Right renal cortex interstitium (tissue), 3 donors: ENCODE measurements around the gene GRID1. TPM values are rescaled to one million over a fixed set of nuclear protein-coding genes. Genes with fewer than 3 reads are reported as not detected.

Source experiments
- DNase-seq, 3 donors: peaks; one replicate each; pipeline ENCODE4 v3.0.0-alpha.2; 2013; ENCODE audit warnings: low read depth in 3 of 3, low spot score in 2 of 3
- polyA plus RNA-seq, 3 donors: library from polyadenylated mRNA; unstranded; fragments of 120-200 nt; gene quantifications; one replicate each; pipeline ENCODE4 v1.2.1, GENCODE V29; 2013; ENCODE audit not compliant: insufficient read length in 3 of 3

GRID1 gene
- polyA plus RNA-seq, 3 donors, result 1.6 to 1.8 (median 1.7) TPM

DNA sequence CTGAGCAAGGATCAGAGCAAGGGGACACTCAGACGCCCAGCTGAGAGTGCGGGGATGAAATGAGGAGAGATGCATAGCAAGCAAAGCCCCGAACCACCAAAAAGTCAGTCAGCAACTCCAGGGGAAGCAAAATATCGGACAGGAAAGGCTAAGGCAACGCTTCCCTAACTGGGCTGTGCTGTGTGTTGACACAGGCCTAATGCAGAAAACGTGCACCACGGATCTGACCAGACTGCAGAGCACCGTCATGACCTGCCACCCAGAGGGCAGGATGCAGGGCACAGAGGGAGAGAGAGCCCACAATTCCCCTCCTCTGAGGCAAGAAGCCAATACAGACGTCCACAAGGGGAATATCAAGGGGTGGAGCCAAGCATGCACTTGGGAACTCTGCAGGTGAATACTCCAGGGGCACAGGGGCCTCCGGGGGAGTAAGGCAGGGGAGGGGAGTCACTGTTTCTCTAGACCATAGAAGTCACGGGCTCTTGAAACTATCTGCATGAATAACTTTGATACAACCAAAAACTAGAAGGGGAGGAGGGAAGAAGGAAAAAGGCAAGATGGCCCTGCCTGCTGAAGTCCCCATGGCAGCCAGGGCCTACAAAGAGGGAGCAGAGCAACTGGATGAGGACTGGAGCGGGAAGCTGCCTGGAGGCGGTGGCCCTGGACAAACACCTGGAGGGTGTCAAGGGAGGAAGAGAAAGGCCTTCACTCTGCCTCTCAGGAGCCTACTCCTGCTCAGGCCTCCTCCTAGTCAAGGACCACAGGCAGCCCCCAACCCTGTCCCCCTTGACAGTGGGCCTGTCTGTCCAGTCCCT lies 26.2 kb downstream of the GRID1 start:
- no peak for DNase-seq

DNA sequence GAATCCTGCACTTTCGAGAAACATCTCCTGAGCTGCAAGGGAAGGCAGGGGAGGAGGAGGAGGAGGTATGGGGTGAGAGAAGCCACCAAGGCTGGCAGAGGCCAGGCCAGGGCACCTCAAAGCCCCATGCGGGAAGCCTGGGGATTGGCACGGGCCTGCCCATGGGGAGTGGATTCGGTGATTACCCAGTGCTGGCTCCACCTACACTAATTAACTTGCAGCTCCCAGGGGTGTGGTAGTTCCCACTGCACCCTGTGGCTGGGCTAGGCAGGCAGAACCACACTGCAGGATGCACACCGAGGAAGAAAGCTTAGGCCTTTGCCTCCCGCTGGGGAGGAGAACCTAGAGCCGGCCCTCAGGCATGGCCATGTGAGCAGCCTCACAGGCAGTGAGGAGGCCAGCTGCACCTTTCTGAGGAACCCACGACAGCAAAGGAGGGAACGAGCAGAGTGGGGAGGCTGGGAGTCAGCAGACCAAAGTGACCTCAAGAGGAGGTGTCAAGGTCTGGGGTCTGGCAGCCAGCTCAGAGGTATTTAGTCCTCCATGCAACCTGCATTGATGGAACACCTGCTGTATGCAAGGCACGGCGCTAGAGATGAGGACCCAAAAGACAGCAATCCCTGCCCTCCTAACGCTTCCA lies 27.2 kb downstream of the GRID1 start:
- no peak for DNase-seq

DNA sequence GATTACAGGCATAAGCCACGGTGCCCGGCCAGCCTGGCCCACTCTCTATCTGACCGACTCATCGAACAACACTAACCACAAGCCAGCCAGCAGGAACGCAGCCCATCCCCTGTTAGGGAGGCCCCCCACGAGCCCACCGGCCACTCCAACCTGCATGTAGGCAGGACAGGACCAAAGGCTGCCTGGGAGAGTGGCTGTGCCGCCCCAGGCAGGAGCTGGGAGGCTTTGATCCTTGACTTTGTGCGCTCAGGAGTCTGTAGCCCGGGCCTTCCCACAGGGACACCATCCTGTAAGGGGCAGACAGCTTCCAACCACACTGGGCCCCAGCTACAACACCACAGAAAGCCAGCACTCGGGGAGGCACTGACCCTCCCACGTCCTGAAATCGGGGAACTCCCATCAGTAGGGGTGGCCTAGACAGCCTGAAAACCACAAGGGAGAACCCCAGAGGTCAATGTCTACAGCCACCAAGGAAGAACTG lies 29.4 kb downstream of the GRID1 start:
- no peak for DNase-seq

DNA sequence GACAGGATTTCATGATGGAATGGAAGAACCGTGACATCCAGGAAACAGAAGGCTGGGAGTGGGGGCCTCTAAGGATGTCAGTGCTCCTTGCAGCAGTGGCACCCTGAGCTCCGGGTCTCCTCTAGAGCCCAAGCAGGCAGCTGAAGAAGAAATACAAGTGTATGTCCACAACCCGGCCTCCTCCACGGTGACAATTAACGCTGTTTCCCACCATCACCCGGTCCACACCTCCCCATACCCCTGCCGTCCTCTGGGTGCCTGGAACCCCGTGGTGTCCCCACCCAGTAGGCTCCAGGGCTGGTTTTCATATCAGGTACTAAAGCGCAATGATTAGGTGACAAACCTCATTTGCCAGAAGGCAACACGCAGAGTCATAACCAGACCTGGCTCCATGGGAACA lies 30.3 kb downstream of the GRID1 start:
- DNase-seq, result no peak

DNA sequence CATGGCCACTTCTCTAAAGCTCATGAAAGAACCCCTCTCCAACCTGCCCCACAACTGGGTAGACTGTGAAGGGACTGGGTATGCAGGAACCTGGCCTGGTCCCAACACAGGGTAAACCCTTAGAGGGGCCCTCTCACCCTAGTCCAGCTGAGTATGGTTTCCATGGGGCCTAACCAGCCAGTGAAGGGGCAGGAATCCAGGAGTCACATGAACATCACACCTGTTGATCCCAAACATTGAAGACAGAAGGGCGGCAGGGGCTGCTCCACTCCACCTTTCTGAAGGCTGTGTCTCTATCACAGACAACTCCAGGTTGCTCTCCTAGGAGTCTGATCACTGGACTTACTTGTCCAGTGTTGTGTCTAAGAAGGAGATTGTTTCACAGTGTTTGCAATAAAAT lies 30.8 kb downstream of the GRID1 start:
- no peak for DNase-seq

DNA sequence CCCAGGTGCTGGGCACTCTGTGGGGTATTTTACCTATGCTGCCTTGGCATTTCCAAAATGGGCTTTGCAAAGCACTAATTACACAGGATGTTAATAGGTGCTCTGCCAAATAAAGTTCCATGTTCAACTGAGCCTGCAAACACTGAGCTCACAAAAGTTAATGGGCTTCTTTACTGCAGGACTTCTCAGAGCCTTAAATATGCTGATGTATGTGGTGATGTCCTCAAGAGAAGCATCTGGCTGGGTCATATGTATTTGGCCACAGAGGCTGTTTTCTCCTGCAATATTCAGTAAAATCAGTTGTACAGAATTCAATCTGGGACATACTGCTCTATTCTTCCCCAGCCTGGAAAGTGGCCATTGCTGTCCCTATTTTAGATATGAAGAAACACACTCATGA lies 31.3 kb downstream of the GRID1 start:
- no peak for DNase-seq

DNA sequence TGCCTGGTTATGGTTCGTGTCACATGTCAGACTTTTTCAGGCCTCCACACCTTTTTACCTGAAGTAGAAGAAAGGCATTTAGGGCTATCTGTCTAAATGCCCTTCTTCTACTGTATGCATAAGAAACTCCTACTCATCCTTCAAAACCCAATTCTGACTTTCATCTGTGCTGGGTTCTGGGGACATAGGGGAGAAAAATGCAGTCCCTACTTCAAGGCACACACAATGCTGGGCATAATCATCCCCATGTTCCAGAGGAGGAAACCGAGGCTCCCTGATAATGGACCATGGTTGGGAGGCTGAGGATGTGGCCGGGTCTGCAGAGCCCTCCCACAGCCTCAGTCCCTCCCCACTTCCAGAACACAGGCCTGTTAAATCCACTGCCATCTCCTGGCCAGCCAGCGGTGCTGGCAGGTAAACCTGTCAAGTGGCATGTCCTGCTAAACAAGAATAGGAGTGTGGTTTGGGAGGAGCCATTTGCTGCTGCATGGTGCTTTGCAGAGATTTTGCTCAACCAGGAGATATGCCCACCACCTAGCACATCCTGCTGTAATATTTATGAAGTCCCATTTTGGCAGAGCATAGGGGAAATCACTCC lies 32.0 kb downstream of the GRID1 start:
- DNase-seq, result no peak

DNA sequence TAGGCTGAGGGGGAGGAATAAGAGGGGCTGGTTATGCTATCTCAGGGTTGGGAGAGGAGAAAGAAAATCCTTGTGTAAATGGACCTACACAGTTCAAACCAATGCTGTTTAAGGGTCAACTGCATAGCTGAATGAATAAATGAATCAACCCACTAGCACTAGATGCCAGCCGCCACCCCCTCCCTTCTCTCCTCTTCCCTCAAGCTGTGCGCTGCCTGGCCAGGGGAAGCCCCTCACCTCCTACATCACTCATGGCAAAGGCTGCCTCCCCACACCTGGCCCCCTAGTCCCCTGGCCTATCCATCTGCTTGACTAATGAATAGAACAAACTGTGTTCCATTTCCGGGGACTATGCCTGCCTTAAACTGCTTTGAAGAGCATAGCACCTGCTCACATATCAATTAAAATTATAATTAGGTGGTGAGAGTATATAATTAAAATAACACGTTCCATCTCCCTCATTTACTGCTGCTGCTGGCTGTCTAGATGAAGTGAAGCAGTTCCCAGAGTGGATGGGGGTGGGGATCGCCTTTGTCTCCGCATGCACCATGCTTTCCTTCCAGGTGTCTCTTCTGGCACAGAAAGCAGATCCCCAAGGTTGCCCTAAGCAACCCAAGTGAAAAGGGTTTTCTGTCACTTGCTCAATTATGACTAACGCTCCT lies 32.6 kb downstream of the GRID1 start:
- DNase-seq, result no peak

DNA sequence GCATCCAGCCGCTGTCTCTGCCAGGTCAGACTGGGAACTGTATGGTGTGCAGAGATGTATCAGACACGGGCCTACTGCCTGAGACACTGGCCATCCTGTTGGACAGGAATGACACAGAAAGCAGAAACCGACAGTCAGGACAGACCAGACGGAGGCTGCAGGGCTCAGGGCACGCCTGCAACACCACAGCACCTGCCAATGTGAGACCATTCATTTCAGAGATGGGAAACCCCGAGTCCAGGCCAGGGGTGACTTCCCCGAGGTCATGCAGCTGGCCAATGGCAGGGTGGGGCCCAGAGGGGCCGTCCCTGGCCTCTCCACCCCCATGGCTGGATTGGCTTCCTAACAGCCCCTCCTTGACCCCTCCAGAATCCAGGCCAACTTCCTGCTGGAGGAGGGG lies 34.7 kb downstream of the GRID1 start:
- DNase-seq, result no peak

DNA sequence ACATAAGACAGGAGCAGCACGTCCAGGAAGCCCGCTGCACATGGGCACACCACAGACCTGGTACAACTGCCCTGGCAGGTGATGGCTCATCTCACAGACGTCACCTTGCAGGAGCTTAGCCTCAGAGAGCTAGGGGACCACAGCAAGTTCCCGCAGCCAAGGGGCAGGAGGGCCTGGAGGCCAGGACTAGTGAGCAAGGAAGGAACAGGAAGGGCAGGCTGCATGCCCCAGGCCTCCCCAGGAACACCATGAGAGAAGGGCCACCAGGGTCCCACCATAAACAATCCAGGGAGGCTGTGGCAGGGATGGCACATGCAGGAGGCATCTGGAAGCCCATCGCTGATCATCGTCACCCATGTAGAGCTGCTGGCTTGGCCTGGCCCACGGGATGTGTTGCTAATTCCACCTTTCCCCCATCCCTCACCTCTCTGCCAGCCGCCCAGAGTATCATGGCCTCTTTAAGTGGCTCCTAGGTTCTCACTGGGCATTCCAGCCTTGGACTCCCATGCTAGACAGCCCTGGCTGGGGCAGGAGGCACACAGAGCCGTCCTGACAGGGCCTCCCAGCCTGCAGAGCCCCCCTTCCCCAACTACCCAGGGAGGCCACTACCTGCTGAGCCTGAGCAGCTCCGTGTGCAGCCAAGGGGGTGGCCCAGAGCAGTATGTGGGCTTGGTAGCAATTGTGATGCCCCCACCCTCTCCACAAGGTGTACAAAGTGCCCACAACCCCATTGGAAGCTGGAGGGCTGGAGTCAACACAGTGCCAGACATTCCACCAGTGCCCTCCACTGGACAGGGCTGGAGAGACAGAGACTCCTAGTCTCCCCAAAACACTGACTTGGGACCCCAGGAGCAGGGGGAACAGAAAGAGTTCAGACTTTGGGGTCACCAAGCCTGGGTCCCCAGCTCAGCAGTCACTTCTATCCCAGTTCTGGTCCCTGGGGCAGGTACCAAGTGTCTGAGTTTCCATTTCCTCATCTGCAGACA lies 35.5 kb downstream of the GRID1 start:
- no peak for DNase-seq

DNA sequence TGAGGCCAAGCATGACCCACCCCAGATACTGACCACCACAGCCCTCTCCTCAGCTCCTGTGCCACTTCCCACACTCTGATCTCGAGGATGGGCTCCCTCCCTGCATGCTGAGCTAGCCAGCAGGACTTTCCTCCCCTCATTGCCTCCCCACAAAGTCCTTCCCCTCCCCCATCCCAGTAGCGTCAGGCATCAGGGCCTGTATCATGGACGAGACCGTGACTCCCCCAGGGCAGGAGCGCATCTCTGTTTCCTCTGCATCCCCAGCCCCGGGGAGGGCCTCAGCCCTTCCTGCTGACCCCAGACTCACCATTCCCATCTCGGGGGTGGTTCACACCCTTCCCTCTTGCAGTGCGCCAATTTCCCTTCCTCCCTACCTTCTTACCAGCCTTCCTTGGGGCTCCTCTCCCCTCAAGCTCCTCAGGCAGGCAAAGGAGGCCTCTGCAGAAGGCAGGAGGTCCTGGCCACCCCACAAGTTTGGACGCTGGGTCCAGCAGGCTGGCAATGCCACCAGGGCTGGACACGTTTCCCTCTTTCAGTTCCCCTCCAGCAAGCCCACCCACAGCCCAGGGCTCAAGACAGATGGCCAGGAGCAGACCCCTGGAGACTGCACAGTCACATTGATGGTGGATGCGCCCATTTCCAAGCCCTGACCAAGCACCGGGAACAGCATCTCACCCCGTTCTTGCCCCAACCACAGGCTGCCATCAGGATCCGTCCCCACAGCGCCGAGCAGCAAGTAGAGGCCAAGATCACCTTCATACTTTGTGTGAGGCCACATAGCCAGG lies 36.5 kb downstream of the GRID1 start:
- no peak for DNase-seq

DNA sequence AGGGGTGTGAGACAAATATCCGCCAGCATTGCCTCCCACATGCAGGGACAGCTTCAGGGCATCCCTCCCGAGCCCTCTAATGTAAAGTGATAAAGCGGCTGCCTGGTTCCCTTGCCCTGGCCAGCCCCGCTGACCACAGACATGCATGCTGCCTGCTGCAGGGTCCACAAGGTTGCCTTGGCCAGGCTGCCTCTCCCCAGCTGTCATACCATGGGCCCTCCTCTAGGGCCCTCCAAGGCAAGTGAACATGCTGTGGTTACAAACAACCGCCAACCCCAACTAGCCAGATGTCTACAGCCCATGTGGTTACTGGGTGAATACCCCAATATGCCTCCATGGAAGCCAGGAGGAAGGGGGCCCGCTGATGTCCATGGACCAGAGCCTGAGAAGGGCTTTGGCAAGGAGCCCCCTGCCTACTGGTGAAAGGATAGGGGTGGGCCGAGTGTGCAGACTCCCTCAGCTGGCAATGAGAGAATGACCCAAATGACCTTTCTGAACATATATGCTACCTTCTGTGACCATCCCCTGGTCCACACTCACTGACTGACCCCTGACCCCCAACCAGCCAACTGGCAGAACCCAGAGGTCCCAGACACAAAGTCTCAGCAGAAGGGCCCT lies 37.4 kb downstream of the GRID1 start:
- DNase-seq, result no peak

DNA sequence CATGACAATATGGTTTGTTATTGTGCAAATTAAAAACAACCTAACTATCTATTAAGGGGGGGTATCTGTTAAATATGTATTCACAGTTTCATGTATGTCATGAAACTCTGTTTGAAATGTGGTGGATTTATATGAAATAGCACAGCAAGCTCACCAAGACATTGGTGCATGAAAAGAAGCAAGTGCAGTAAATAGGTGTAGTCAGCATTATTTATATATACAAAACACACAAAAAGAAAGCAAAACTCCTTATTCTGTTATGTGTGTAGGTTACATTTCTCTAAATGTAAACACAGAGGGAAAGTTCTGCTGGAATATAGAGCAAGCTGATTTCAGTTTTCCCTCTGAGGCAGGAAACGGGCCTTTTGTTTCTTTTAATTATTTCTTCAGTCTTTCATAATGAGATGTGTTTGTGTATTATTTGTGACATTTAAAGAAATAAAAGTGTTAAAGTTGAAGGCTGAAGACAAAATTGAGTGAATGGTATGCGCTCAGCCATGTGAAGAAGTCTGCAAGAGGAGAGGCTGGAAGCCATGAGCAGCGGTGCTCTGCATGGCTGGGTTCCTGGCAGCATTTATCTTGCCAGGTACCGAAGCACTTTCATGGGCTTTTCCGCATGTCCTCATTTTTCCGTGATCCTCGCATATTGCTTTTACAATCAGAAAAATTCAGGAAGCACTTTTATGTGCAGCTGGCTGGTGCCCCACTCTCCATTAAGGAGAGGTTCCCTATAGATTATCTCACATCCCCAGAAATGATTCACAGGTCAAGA lies 38.5 kb downstream of the GRID1 start:
- no peak for DNase-seq

DNA sequence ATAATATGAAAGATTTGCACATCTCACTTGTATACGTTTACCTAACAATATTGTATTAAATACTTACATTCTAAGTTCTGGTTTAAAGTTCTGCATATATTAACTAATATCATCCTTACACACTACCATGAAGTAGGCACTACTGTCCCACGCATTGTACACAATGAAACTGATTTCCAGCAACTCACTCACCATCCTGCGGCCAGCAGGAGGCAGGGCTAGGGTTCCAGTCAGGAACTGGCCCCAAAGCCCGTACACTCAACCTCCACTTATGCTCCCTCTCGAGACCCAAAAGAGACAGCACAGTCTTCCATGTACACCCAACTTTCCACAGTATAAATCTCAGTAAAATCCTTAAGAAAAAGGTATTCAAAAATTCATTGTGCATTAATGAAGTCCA lies 41.4 kb downstream of the GRID1 start:
- DNase-seq, result no peak

DNA sequence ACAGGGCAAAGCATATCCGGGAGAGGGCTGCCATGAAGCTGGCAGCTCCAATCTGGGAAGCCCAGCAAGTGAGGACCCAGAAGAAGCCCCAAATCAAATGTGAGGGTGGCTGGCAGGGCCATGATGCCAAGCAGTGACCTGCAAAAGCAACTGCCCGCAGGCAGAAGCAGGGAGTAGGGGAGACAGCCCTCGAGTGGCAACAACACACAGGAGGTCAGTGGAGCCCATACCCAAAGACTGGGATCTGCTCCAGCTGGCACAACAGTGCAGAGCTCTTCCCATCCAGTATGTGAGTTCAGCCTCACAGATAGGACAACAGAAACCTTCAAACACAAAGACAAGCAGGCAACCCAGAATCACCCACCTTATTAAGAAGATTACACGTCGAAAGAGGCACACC lies 45.0 kb downstream of the GRID1 start:
- no peak for DNase-seq

DNA sequence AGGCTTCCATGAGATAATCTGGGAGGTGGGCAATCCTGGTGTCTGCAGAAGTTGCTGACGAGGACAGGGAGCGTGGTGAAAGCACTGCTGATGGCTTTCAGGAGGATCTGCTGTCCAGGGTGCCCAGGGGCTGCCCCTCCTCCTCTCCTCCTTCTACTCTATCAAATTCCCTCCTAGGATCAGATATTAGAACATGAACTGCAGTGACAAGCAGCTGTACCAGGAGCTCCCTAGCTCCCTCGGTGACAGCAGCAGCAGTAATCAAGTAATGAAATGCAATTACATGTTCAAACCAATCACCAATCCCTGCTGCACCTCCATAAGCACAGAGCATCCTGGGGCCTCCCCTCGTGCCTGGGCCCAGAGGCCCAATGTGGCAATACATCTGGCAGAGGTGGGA lies 46.9 kb downstream of the GRID1 start:
- no peak for DNase-seq

DNA sequence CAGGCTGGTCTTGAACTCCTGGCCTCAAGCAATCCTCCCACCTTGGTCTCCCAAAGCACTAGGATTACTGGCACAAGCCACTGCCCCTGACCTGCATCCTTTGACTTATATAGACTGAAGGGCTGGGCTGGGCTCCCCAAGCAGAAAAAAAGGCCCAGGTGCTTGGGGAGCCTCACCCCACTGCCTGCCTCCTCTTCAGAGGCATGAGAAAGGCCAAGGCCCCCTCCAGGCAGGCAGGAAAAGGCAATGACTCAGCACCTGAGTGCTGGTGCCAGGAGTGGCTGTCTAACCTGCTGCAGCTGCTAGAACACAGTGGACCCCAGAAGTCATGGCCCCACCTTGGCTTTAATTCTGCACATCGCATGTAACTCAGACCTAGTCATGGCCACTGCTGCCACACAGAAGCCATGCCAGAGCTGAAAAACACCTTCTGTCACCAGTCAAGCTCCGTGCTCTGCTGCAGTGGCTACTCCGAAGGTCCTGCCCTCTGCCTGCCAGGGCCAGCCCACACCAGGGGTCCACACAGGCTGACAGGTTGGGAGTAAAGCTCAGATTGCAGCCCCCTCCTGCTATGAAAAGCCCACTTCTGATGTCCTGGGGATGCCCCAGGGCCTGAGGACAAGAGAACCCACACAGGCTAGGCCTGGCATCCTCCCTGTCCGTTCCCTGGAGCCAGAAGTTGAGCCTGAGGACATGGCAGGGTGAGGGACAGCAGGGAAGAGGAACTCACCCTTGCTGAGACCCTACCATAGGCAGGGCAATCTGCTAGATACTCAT lies 48.5 kb downstream of the GRID1 start:
- no peak for DNase-seq
